GM12873 (cell line): ENCODE data around the gene ZDHHC13.

Experiments used
- CTCF ChIP-seq: IDR thresholded peaks from 2 replicates; pipeline ENCODE4 v1.5.1; 2012; ENCODE audit warnings: low read depth, mild to moderate bottlenecking, moderate library complexity, low read length, control low read depth; ENCODE audit not compliant: insufficient read depth; ENCODE audit errors: missing control alignments

The ZDHHC13 gene

GRCh38 chr11:19181531-19182261 lies 64.7 kb downstream of the ZDHHC13 start:
- no peak for TF ChIP-seq CTCF

GRCh38 chr11:19183646-19184045 lies 66.7 kb downstream of the ZDHHC13 start:
- TF ChIP-seq CTCF: no peak

GRCh38 chr11:19185036-19185435 lies 68.1 kb downstream of the ZDHHC13 start:
- no peak for TF ChIP-seq CTCF

- TF ChIP-seq CTCF: no peak
These were observed 68.6 kb downstream of the ZDHHC13 start for GRCh38 chr11:19185516-19186052.

GRCh38 chr11:19187114-19187832 lies 70.3 kb downstream of the ZDHHC13 start:
- no peak for TF ChIP-seq CTCF

- TF ChIP-seq CTCF: no peak
These were observed 70.9 kb downstream of the ZDHHC13 start for GRCh38 chr11:19187833-19188258.

GRCh38 chr11:19191530-19192169 lies 74.7 kb downstream of the ZDHHC13 start:
- TF ChIP-seq CTCF: no peak
